DOHH2 (cell line): Measurements from ENCODE around the gene PURB.

Source experiments
- CTCF ChIP-seq: fragments of 200-600 bp; sonication (generic); IDR thresholded peaks from one replicate; pipeline ENCODE4 v1.5.1; 2014; ENCODE audit warnings: antibody characterized with exemption, mild to moderate bottlenecking, low read depth, low read length; ENCODE audit not compliant: poor library complexity, severe bottlenecking
- EZH2phosphoT487 ChIP-seq: fragments of 200-600 bp; sonication (generic); IDR thresholded peaks from 2 replicates; pipeline ENCODE4 v1.6.1; 2017; ENCODE audit warnings: borderline replicate concordance, mild to moderate bottlenecking, antibody characterized with exemption, low read length, moderate library complexity, mixed read lengths

DNA sequence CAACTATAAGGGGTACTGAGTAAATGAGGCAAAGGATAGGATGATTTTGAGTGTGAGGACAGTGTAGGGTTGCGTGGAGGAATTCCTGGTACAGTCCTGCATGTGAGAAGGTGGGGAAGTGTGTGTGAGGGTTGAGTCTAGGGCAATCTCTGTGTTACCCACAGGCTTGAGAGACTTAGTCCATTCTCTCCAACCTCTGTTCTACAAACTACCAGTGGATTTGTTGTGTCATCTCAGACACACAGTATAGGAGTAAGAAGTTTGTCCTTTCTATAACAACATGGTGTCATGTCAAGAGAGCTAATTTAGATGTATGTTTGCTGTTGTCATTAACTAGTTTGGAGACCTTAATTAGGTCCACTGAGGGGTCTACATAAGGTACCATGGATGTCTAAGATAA lies 12.5 kb downstream of the PURB start:
- no peak for TF ChIP-seq CTCF
- no peak for TF ChIP-seq EZH2phosphoT487
